ENCODE measurements around the gene INSYN2B. TPM values are rescaled to one million over a fixed set of nuclear protein-coding genes. Genes with fewer than 3 reads are reported as not detected.
A peak's percentile ranks its signal among the peaks of the same experiment; 100 is the strongest.

Gene INSYN2B
- total RNA-seq, 1 donor from 2014 or later, result 1.5 TPM

DNA sequence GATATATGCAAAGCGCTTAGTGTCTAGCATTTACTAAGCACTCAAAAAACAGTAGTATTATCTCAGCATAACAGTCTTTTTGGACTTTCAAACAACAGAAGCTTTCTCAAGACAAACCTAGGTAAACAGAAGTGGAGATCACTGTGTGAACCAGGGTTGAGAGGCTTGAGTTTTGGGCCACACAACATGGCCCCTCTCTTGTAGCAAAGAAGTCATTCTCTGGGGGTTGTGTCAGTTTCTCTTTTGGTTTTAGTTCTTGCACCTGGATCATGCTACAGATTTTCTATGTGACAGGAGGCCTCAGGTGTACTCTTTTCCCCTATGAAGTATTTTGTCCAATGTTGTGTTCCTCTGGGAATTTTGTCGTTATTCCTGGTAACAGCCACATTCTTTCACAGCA, 30.0 kb downstream of the INSYN2B start:
- no peak for DNase-seq (ENCODE audit: extremely low spot score, unreplicated experiment)
- TF ChIP-seq, protein P1, sequence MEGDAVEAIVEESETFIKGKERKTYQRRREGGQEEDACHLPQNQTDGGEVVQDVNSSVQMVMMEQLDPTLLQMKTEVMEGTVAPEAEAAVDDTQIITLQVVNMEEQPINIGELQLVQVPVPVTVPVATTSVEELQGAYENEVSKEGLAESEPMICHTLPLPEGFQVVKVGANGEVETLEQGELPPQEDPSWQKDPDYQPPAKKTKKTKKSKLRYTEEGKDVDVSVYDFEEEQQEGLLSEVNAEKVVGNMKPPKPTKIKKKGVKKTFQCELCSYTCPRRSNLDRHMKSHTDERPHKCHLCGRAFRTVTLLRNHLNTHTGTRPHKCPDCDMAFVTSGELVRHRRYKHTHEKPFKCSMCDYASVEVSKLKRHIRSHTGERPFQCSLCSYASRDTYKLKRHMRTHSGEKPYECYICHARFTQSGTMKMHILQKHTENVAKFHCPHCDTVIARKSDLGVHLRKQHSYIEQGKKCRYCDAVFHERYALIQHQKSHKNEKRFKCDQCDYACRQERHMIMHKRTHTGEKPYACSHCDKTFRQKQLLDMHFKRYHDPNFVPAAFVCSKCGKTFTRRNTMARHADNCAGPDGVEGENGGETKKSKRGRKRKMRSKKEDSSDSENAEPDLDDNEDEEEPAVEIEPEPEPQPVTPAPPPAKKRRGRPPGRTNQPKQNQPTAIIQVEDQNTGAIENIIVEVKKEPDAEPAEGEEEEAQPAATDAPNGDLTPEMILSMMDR (conservative IDR thresholded peaks at IDR 0.05), result no peak
- Mint-ChIP-seq H3K4me3 (no peak overlapping the region), H3K9me3 (no peaks in the 10 kb centered on the region), H3K27ac (no peak overlapping the region), H3K27me3 (peaks cover 32% of the 10 kb centered on the region), H3K36me3 (no peaks in the 10 kb centered on the region), H3K4me1 (ENCODE audit: unreplicated experiment) (peaks cover 18% of the 10 kb centered on the region)

DNA sequence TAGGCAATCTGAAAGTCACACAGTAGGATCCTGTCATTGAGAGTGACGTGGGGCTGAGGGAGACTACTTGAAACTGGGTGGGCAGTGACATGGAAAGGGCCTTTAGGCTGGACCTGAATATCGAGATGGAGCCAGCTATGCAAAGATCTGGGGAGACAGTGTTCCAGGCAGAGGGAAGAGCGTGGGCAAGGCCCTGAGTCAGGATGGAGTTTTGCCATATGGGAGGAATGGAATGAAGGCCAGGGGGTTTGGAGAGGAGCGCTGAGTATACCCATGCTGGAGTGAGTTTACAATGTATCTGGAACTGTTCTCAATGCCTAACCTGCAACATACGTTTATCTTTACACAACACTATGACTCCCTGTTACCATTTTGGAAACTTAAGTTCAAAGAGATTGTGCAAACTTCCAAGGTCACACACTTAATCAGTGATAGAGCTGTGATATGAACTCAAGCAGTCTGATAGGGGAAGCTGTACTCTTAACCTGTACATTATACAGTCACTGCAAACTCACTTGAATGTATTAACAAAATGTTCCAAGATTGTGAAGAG, 33.5 kb downstream of the INSYN2B start:
- Mint-ChIP-seq H3K27ac (no peak overlapping the region), H3K27me3 (peaks cover 18% of the 10 kb centered on the region), H3K9me3 (no peaks in the 10 kb centered on the region), H3K36me3 (no peaks in the 10 kb centered on the region), H3K4me1 (ENCODE audit: unreplicated experiment) (peaks cover 19% of the 10 kb centered on the region), H3K4me3 (no peak overlapping the region)
- TF ChIP-seq, protein P1 (conservative IDR thresholded peaks at IDR 0.05), result no peak
- DNase-seq (ENCODE audit: extremely low spot score, unreplicated experiment), result no peak

DNA sequence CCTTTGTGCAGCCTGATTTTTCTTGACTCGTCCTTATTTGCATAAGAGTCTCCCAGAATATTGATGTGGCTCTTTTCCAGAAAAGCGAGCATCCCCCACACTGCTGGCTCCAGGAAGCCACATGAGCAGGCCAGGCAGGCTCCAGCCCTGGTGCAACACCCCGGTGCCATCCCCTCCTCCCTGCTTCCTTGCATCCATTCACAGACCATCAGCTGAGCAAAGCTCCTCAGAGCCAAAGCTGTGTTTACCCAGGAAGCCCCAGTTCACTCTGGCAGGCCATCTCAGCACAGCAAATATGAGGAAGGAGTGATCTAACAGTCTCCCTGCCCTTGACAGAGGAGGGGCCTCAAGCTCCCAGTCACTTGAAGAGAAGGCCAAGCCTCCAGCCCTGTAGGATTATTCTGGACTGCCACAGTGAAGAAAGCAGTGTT, 34.4 kb downstream of the INSYN2B start:
- Mint-ChIP-seq H3K27ac (peak overlapping the region; percentile 60), H3K4me1 (ENCODE audit: unreplicated experiment) (peaks cover 19% of the 10 kb centered on the region), H3K9me3 (no peaks in the 10 kb centered on the region), H3K27me3 (peaks cover 18% of the 10 kb centered on the region), H3K36me3 (no peaks in the 10 kb centered on the region), H3K4me3 (no peak overlapping the region)
- TF ChIP-seq, protein P1 (conservative IDR thresholded peaks at IDR 0.05), result no peak
- no peak for DNase-seq (ENCODE audit: extremely low spot score, unreplicated experiment)

DNA sequence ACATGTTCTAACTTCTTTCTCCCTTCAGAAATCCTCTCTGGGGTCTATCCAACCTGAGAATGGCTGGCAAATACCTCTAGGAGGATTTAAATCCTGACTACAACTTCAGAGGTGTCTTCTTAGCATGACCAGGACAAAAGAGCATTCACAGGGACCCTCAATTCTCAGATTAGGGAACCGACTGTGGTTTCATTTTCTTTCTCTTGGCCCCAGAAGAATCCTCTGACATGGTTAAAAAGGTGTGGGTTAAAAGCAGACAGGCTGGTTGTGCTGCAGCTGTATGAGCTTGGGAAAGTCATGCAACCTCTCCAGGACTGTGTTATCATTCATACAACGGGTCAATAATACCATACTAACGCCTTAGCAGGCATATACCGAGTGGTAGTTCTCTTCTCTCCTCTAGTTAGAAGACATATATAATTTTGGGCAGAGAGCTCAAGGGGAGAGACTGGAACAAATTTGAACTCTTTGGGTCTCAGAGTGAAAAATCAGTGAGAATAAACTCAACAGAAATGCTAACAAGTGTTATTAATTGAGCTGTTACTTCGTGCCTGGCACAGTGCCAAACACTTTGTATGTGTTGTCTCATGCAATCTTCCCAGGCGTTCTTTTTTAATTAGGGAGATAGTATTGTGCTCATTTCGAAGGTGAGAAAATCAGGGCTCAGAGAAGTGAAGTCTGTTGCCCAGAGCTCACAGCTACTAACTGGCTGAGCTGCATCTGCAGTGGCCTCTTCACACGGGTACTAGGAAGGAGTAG, 35.2 kb downstream of the INSYN2B start:
- peaks cover 14% of the 10 kb centered on the region for H3K27me3 Mint-ChIP-seq
- H3K27ac Mint-ChIP-seq, result no peak overlapping the region
- peaks cover 19% of the 10 kb centered on the region for H3K4me1 Mint-ChIP-seq (ENCODE audit: unreplicated experiment)
- no peaks in the 10 kb centered on the region for H3K36me3 Mint-ChIP-seq
- no peaks in the 10 kb centered on the region for H3K9me3 Mint-ChIP-seq
- no peak overlapping the region for H3K4me3 Mint-ChIP-seq
- DNase-seq (ENCODE audit: extremely low spot score, unreplicated experiment), result no peak
- TF ChIP-seq, protein P1 (conservative IDR thresholded peaks at IDR 0.05), result no peak

DNA sequence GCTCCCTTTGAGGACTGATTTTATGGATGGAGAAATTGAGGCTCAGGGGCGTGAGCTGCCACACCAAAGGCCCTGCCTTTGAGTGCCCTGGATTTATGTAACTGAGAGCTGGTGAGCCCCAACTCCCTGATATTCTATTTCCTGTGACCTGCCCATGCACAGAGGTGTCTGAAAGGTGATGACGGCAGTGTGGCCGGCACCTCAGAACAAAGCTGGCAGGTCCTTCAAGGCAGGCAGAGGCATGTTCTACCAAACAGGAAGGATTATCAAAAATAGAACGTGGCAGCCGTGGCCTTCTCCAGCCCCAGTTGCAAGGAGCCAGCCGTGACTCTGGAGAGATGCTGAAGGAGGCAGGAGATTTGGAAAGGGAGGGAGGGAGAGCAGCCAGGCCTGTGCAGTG, 36.2 kb downstream of the INSYN2B start:
- H3K4me3 Mint-ChIP-seq, result no peak overlapping the region
- H3K36me3 Mint-ChIP-seq, result no peaks in the 10 kb centered on the region
- peaks cover 9% of the 10 kb centered on the region for H3K27me3 Mint-ChIP-seq
- no peak overlapping the region for H3K27ac Mint-ChIP-seq
- TF ChIP-seq, protein P1 (conservative IDR thresholded peaks at IDR 0.05), result no peak
- DNase-seq (ENCODE audit: extremely low spot score, unreplicated experiment), result no peak
- H3K4me1 Mint-ChIP-seq (ENCODE audit: unreplicated experiment), result peaks cover 19% of the 10 kb centered on the region
- no peaks in the 10 kb centered on the region for H3K9me3 Mint-ChIP-seq
